H9 (cell line): Measurements from ENCODE around the gene NAV1. TPM values are rescaled to one million over a fixed set of nuclear protein-coding genes. Genes with fewer than 3 reads are reported as not detected.

Experiments
- DNase-seq: peaks from one replicate; pipeline ENCODE4 v3.0.0-alpha.2; 2017
- H2AFZ ChIP-seq: one replicate; pipeline ENCODE4 v1.6.1; 2013; ENCODE audit warnings: mild to moderate bottlenecking, low read length, control low read depth, moderate library complexity
- H2AK5ac ChIP-seq: 2 replicates; pipeline ENCODE4 v1.6.1; 2013; ENCODE audit warnings: low read length, control low read depth, mixed read lengths; ENCODE audit not compliant: insufficient read length
- H2BK120ac ChIP-seq: one replicate; pipeline ENCODE4 v1.6.1; 2013; ENCODE audit warnings: low read depth, mild to moderate bottlenecking, low read length, control low read depth, inconsistent platforms; ENCODE audit not compliant: poor library complexity, severe bottlenecking
- H2BK12ac ChIP-seq: 2 replicates; pipeline ENCODE4 v1.6.1; 2013; ENCODE audit warnings: low read length, control low read depth, mixed read lengths, low read depth; ENCODE audit not compliant: insufficient read length
- H2BK15ac ChIP-seq: 2 replicates; pipeline ENCODE4 v1.6.1; 2013; ENCODE audit warnings: low read depth, low read length, control low read depth
- H2BK20ac ChIP-seq: one replicate; pipeline ENCODE4 v1.6.1; 2013; ENCODE audit warnings: low read depth, mild to moderate bottlenecking, low read length, control low read depth, inconsistent platforms; ENCODE audit not compliant: poor library complexity, severe bottlenecking
- H2BK5ac ChIP-seq: 2 replicates; pipeline ENCODE4 v1.6.1; 2013; ENCODE audit warnings: low read length, control low read depth, mixed read lengths; ENCODE audit not compliant: insufficient read length
- H3K14ac ChIP-seq: 2 replicates; pipeline ENCODE4 v1.6.1; 2013; ENCODE audit warnings: low read length, control low read depth; ENCODE audit not compliant: insufficient read depth
- H3K18ac ChIP-seq: 2 replicates; pipeline ENCODE4 v1.6.1; 2013; ENCODE audit warnings: low read depth, mild to moderate bottlenecking, mixed read lengths, low read length, control low read depth; ENCODE audit not compliant: insufficient read length
- H3K23ac ChIP-seq: 2 replicates; pipeline ENCODE4 v1.6.1; 2013; ENCODE audit warnings: low read length, control low read depth, mixed read lengths, low read depth; ENCODE audit not compliant: insufficient read length
- H3K23me2 ChIP-seq: 2 replicates; pipeline ENCODE4 v1.6.1; 2013; ENCODE audit warnings: low read depth, mild to moderate bottlenecking, mixed read lengths, low read length, control low read depth; ENCODE audit not compliant: insufficient read length, poor library complexity, severe bottlenecking
- H3K27ac ChIP-seq: 2 replicates; pipeline ENCODE4 v1.5.1; 2013; ENCODE audit warnings: low read length, control low read depth, mixed read lengths, low read depth; ENCODE audit not compliant: insufficient read length
- H3K27me3 ChIP-seq: 2 replicates; pipeline ENCODE4 v1.6.1; 2013; ENCODE audit warnings: low read length, control low read depth, inconsistent platforms; ENCODE audit not compliant: insufficient read depth
- H3K4ac ChIP-seq: 2 replicates; pipeline ENCODE4 v1.6.1; 2013; ENCODE audit warnings: low read depth, mild to moderate bottlenecking, control low read depth, inconsistent platforms, low read length, moderate library complexity
- H3K4me1 ChIP-seq: 2 replicates; pipeline ENCODE4 v1.6.1; 2013; ENCODE audit warnings: low read length, control low read depth, inconsistent platforms; ENCODE audit not compliant: insufficient read depth
- H3K4me2 ChIP-seq: 2 replicates; pipeline ENCODE4 v1.6.1; 2013; ENCODE audit warnings: low read length, control low read depth, mixed read lengths; ENCODE audit not compliant: insufficient read length, insufficient read depth
- H3K56ac ChIP-seq: 2 replicates; pipeline ENCODE4 v1.6.1; 2013; ENCODE audit warnings: low read depth, mild to moderate bottlenecking, mixed read lengths, low read length, control low read depth; ENCODE audit not compliant: insufficient read length
- H3K79me1 ChIP-seq: 2 replicates; pipeline ENCODE4 v1.6.1; 2013; ENCODE audit warnings: low read depth, mild to moderate bottlenecking, moderate library complexity, low read length, control low read depth, inconsistent platforms; ENCODE audit not compliant: insufficient read depth, poor library complexity, severe bottlenecking
- H3K79me2 ChIP-seq: 2 replicates; pipeline ENCODE4 v1.6.1; 2013; ENCODE audit warnings: low read length, control low read depth, inconsistent platforms; ENCODE audit not compliant: insufficient read depth
- H3K9ac ChIP-seq: 2 replicates; pipeline ENCODE4 v1.6.1; 2013; ENCODE audit warnings: low read length, control low read depth, mixed read lengths; ENCODE audit not compliant: insufficient read length; ENCODE audit errors: extremely low read depth
- H3K9me3 ChIP-seq: one replicate; pipeline ENCODE4 v1.6.1; 2013; ENCODE audit warnings: low read depth, low read length, inconsistent platforms; ENCODE audit not compliant: control insufficient read depth
- H3T11ph ChIP-seq: one replicate; pipeline ENCODE4 v1.6.1; 2013; ENCODE audit warnings: mild to moderate bottlenecking, low read length, control low read depth, inconsistent platforms
- H4K20me1 ChIP-seq: one replicate; pipeline ENCODE4 v1.6.1; 2013; ENCODE audit not compliant: control insufficient read depth, insufficient read length, insufficient read depth
- H4K5ac ChIP-seq: 2 replicates; pipeline ENCODE4 v1.6.1; 2013; ENCODE audit warnings: low read depth, mild to moderate bottlenecking, mixed read lengths, low read length, control low read depth; ENCODE audit not compliant: insufficient read length
- H4K8ac ChIP-seq: replicated peaks from 2 replicates; pipeline ENCODE4 v1.6.1; 2013; ENCODE audit warnings: low read length, control low read depth, mixed read lengths, low read depth; ENCODE audit not compliant: insufficient read length
- H4K91ac ChIP-seq: 2 replicates; pipeline ENCODE4 v1.6.1; 2013; ENCODE audit warnings: low read depth, mild to moderate bottlenecking, moderate library complexity, mixed read lengths, low read length, control low read depth; ENCODE audit not compliant: insufficient read length
- H3K27ac Mint-ChIP-seq, 3 experiments: 2 replicates in 2 of 3; 3 replicates in 1 of 3; pipeline ENCODE4 v1.8.0; 2020 to 2021; ENCODE audit warnings: mixed read lengths in 3 of 3, mild to moderate bottlenecking in 1 of 3, moderate library complexity in 1 of 3
- H3K27me3 Mint-ChIP-seq: 2 replicates; pipeline ENCODE4 v1.8.0; 2021; ENCODE audit warnings: low read depth, mild to moderate bottlenecking, moderate library complexity, mixed read lengths
- H3K36me3 Mint-ChIP-seq, 3 experiments: 2 replicates in 2 of 3; 3 replicates in 1 of 3; pipeline ENCODE4 v1.8.0; 2020 to 2021; ENCODE audit warnings: low read depth in 3 of 3, mixed read lengths in 3 of 3; ENCODE audit not compliant: insufficient read depth in 1 of 3
- H3K4me1 Mint-ChIP-seq, 2 experiments: 2 replicates each; pipeline ENCODE4 v1.8.0; 2020; ENCODE audit warnings: mixed read lengths in 2 of 2
- H3K4me3 Mint-ChIP-seq, 2 experiments: 2 replicates in 1 of 2; 3 replicates in 1 of 2; pipeline ENCODE4 v1.8.0; 2020 to 2021; ENCODE audit warnings: mild to moderate bottlenecking in 2 of 2, mixed read lengths in 2 of 2, moderate library complexity in 1 of 2
- H3K9me3 Mint-ChIP-seq, 2 experiments: 2 replicates in 1 of 2; 3 replicates in 1 of 2; pipeline ENCODE4 v1.8.0; 2020; ENCODE audit warnings: mild to moderate bottlenecking in 2 of 2, mixed read lengths in 2 of 2, moderate library complexity in 1 of 2
- CTCF ChIP-seq: fragments of 200-600 bp; sonication (generic); conservative IDR thresholded peaks from 3 replicates; pipeline ENCODE4 v1.8.0; 2021; ENCODE audit warnings: antibody characterized with exemption, mild to moderate bottlenecking
- WGBS: extraction: QIAGEN DNeasy Blood & Tissue Kit; methylation state at CpG from one replicate; pipeline ENCODE4 v1.1.7; 2013; ENCODE audit warnings: missing lambda C conversion rate, low lambda C conversion rate, mixed read lengths; ENCODE audit not compliant: insufficient read length; ENCODE audit errors: extremely low coverage; 5-methylcytosine and 5-hydroxymethylcytosine counted together
- total RNA-seq: library from RNA; stranded (reverse); gene quantifications from 2 replicates; pipeline ENCODE4 v1.2.1, GENCODE V29; 2021

The NAV1 gene
- total RNA-seq, 1 experiment from 2014 or later: 20.5 TPM

- Histone ChIP-seq H3K23ac (no peak overlapping the region), H3K27ac (no peak overlapping the region), H3K4me1 (no peaks in the 10 kb centered on the region; the same call in 1 of the 2 replicates), H2BK15ac (no peak overlapping the region), H3K79me2 (no peaks in the 10 kb centered on the region), H3K79me1 (no peaks in the 10 kb centered on the region), H3K18ac (no peak overlapping the region), H2AK5ac (no peak overlapping the region), H3K9ac (no peak overlapping the region), H3T11ph (no peak overlapping the region), H3K23me2 (no peaks in the 10 kb centered on the region), H2BK5ac (no peak overlapping the region), H3K56ac (no peak overlapping the region), H4K5ac (no peak overlapping the region), H4K91ac (no peak overlapping the region), H4K8ac (no peak overlapping the region), H3K4me2 (no peak overlapping the region), H3K4ac (no peak overlapping the region), H3K14ac (no peak overlapping the region), H3K9me3 (no peaks in the 10 kb centered on the region), H2BK12ac (no peak overlapping the region), H3K27me3 (no peaks in the 10 kb centered on the region), H2BK20ac (no peak overlapping the region), H4K20me1 (no peaks in the 10 kb centered on the region), H2BK120ac (no peak overlapping the region), H2AFZ (no peak overlapping the region)
- H3K27me3 Mint-ChIP-seq: peaks cover 3% of the 10 kb centered on the region; the same call in 1 of the 2 replicates
- TF ChIP-seq CTCF: no peak
- H3K4me3 Mint-ChIP-seq: no peak overlapping the region
- no CpG with 5 or more reads among the region's 2 CpGs for WGBS
- H3K9me3 Mint-ChIP-seq: no peaks in the 10 kb centered on the region
- no peaks in the 10 kb centered on the region for H3K36me3 Mint-ChIP-seq
- no peak for DNase-seq
- H3K4me1 Mint-ChIP-seq: peaks cover 19 to 20% of the 10 kb centered on the region in 2 experiments
- H3K27ac Mint-ChIP-seq: no peak overlapping the region
These were observed 24.5 kb upstream of the NAV1 start for GRCh38 chr1:201514466-201514865.
